Progenitor cell of endocrine pancreas (in vitro differentiated cells): ENCODE measurements around the gene LRIT1. TPM values are rescaled to one million over a fixed set of nuclear protein-coding genes. Genes with fewer than 3 reads are reported as not detected.

Source experiments
- DNase-seq: peaks from one replicate; pipeline ENCODE4 v3.0.0; 2021; ENCODE audit warnings: low spot score; ENCODE audit not compliant: unreplicated experiment
- H3K27ac Mint-ChIP-seq: 2 replicates; pipeline ENCODE4 v1.8.0; 2021; ENCODE audit warnings: mild to moderate bottlenecking, moderate library complexity, mixed read lengths
- H3K27me3 Mint-ChIP-seq: 2 replicates; pipeline ENCODE4 v1.8.0; 2021; ENCODE audit warnings: mixed read lengths
- H3K36me3 Mint-ChIP-seq: 2 replicates; pipeline ENCODE4 v1.8.0; 2022; ENCODE audit warnings: mixed read lengths; ENCODE audit not compliant: insufficient read depth
- H3K4me1 Mint-ChIP-seq: 2 replicates; pipeline ENCODE4 v1.8.0; 2021; ENCODE audit warnings: low read depth, mixed read lengths
- H3K4me3 Mint-ChIP-seq: 2 replicates; pipeline ENCODE4 v1.8.0; 2021; ENCODE audit warnings: low read depth, mild to moderate bottlenecking, moderate library complexity, mixed read lengths
- H3K9me3 Mint-ChIP-seq: 2 replicates; pipeline ENCODE4 v1.8.0; 2021; ENCODE audit warnings: low read depth, mixed read lengths
- total RNA-seq: library from RNA; stranded (reverse); gene quantifications from 2 replicates; pipeline ENCODE4 v1.2.1, GENCODE V29; 2021
- TF ChIP-seq, protein P1 (sequence below): fragments of 200-600 bp; sonication (generic); IDR thresholded peaks from one replicate; pipeline ENCODE4 v1.5.0; 2021; ENCODE audit warnings: antibody characterized with exemption, mild to moderate bottlenecking; ENCODE audit not compliant: unreplicated experiment

LRIT1 gene
- total RNA-seq, 1 donor from 2014 or later, result not detected

DNA sequence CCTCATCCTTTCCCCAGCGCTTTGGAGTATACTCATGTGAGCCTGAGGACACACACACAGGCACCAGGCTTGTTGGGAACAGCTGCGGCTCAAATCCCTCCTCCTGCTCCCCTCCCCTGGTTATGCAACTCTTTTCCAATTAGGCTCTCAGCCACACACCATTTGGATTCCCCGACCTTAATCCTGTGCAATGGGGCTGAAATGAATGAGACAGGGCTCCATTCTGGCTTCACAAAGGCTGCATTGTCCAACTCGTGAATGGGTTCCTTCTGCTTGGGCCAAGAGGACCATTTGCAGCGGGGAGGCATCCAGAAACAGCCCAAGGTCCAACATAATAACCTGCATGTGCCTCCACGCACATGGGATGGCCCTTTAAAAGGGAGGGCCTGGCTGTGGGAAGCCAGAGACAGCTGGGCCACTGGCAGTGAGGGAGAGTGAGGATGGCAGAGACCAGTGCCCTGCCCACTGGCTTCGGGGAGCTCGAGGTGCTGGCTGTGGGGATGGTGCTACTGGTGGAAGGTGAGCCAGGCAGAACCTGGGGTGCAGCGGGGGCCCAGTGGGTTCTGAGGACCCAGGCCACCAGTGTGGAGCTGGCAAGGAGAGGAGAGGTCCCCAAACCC is 3.4 kb upstream of the LRIT1 start, which contains the start of gene RGR:
TSS of gene RGR (plus strand) at position 403 of the 620 bp plus-strand sequence. CDS start at position 441, 38 bp downstream.
- no peaks in the 10 kb centered on the region for H3K4me1 Mint-ChIP-seq
- TF ChIP-seq, protein P1, sequence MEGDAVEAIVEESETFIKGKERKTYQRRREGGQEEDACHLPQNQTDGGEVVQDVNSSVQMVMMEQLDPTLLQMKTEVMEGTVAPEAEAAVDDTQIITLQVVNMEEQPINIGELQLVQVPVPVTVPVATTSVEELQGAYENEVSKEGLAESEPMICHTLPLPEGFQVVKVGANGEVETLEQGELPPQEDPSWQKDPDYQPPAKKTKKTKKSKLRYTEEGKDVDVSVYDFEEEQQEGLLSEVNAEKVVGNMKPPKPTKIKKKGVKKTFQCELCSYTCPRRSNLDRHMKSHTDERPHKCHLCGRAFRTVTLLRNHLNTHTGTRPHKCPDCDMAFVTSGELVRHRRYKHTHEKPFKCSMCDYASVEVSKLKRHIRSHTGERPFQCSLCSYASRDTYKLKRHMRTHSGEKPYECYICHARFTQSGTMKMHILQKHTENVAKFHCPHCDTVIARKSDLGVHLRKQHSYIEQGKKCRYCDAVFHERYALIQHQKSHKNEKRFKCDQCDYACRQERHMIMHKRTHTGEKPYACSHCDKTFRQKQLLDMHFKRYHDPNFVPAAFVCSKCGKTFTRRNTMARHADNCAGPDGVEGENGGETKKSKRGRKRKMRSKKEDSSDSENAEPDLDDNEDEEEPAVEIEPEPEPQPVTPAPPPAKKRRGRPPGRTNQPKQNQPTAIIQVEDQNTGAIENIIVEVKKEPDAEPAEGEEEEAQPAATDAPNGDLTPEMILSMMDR, result no peak
- no peak within 1 kb of the TSS for H3K27ac Mint-ChIP-seq
- H3K4me3 Mint-ChIP-seq, result no peak within 1 kb of the TSS
- DNase-seq, result no peak
- H3K27me3 Mint-ChIP-seq, result peaks cover 19% of the 10 kb centered on the region
- no peaks in the 10 kb centered on the region for H3K36me3 Mint-ChIP-seq
- H3K9me3 Mint-ChIP-seq, result no peaks in the 10 kb centered on the region

DNA sequence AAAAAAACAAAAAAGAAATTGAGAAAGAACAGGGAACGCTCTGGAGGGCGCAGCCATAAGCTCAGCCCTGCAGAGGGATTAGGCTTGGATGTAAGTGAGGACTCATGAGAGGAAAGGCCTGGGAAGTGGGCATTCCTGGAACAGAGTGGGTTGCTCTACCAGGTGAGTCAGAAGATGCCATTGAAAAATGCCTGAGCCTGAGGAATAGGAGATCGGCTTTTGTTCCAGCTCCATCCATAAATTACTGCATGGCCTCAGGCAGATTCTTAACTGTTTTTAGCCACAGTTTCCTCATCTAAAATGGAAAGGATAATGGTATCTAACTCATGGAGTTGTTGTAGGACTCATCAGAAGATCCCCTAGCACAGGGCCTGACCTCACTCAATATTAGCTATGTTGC is 2.4 kb upstream of the LRIT1 start:
- no peaks in the 10 kb centered on the region for H3K9me3 Mint-ChIP-seq
- no peak overlapping the region for H3K4me3 Mint-ChIP-seq
- H3K27me3 Mint-ChIP-seq, result peaks cover 23% of the 10 kb centered on the region
- TF ChIP-seq, protein P1, result no peak
- H3K4me1 Mint-ChIP-seq, result no peaks in the 10 kb centered on the region
- no peak for DNase-seq
- H3K27ac Mint-ChIP-seq, result no peak overlapping the region
- H3K36me3 Mint-ChIP-seq, result no peaks in the 10 kb centered on the region

DNA sequence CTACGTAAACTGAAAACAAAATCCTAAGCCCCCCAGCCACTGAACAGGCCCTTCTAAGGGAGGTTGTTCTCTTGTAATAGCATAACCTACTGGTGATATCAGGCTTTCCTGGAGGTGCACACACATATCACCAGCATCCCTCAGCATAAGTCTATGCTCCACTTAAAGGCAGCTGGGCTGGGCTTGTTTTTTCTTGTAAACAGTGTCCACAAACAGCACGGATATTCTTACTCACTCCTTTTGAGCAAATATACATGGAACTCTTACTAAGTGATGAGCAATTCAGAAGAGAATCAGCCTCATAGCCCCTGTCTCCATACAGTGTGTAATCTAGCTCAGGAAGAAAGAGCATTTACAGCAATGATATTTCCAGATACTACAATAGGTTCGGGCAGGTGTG is 2.4 kb downstream of the LRIT1 start:
- TF ChIP-seq, protein P1, result no peak
- Mint-ChIP-seq H3K27ac (no peak overlapping the region), H3K36me3 (no peaks in the 10 kb centered on the region), H3K9me3 (no peaks in the 10 kb centered on the region), H3K4me3 (no peak overlapping the region), H3K4me1 (no peaks in the 10 kb centered on the region), H3K27me3 (peaks cover 31% of the 10 kb centered on the region)
- DNase-seq, result no peak

DNA sequence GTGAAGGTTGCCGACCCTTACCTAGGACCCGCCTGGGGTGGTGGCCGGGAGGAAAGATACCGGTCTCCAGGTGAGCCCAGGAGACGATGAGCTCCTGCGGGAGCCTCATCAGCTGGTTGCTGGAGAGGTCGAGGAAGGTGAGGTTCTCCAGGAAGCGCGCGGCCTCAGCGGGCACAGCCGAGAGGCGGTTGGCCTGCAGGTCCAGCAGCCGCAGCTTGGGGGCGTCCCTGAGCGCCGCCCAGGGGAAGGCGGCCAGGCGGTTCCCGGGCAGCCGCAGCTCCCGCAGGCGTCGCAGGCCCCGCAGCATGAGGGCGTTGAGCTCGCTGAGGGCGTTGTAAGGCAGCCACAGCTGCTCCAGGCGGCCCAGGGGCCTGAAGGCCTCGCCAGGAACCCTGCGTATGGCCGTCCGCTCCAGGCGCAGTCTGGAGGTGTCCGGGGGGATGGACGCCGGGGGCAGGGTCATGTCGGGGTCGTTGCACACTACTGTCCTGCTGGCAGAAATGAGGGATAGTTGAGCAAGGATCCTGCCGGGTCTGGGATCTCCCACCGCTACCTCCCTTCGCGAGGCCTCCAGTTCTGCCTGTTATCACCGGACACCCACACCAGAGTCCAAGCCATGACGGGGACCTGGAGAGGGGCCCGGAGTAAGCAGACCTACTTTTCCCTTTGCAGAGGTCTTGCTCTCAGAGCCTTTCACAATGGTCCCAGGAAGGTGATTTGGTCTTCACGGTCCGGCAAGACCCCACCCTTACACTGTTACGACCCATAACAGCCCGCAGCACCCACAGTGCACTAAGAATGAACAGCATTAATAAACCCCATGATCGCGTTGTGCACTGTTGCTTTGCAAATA is 3.9 kb downstream of the LRIT1 start:
- H3K9me3 Mint-ChIP-seq, result no peaks in the 10 kb centered on the region
- no peak for DNase-seq
- H3K36me3 Mint-ChIP-seq, result no peaks in the 10 kb centered on the region
- H3K4me1 Mint-ChIP-seq, result no peaks in the 10 kb centered on the region
- H3K27me3 Mint-ChIP-seq, result peaks cover 31% of the 10 kb centered on the region
- no peak overlapping the region for H3K4me3 Mint-ChIP-seq
- TF ChIP-seq, protein P1, result peak; percentile 51
- H3K27ac Mint-ChIP-seq, result no peak overlapping the region

DNA sequence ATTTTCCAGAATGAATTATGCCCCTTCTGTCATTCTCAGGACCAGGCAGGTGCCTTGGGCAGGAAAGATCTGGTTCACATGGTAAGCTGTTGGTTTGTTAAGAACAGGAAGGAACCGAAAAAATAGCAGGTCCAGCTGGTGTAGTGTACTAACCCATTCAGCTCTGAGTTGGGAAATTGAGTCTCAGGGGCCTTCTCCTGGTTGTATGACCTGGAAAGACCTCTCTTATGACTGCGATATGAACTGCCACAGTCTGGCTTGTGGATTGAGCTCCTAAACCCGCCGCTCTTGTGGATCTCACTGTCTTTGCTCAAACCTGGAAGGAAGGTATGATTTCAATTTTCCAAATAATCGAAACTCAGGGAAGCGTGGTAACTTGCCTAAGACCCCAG is 4.5 kb downstream of the LRIT1 start:
- H3K27ac Mint-ChIP-seq, result no peak overlapping the region
- H3K4me3 Mint-ChIP-seq, result no peak overlapping the region
- TF ChIP-seq, protein P1, result no peak
- no peaks in the 10 kb centered on the region for H3K9me3 Mint-ChIP-seq
- no peaks in the 10 kb centered on the region for H3K4me1 Mint-ChIP-seq
- DNase-seq, result no peak
- peaks cover 31% of the 10 kb centered on the region for H3K27me3 Mint-ChIP-seq
- H3K36me3 Mint-ChIP-seq, result no peaks in the 10 kb centered on the region
